CD4-positive, alpha-beta memory T cell (primary cell): ENCODE data around the gene SNAPC3. TPM values are rescaled to one million over a fixed set of nuclear protein-coding genes. Genes with fewer than 3 reads are reported as not detected.
"Not testable (repeated sequence)": the region's sequence is repeated elsewhere in the genome, so short reads cannot be mapped to it uniquely, and the experiment has no call there.

Source experiments
- CTCF ChIA-PET: fragments of 350-600 bp; sonication (Branson Sonifier 250); formaldehyde crosslinking; loops from one replicate; lab custom pipeline; 2021; ENCODE audit warnings: inconsistent platforms; ENCODE audit not compliant: partially characterized antibody; lab: Charles Lee
- POLR2A ChIA-PET: fragments of 350-600 bp; sonication (Branson Sonifier 250); formaldehyde crosslinking; loops from one replicate; lab custom pipeline; 2021; ENCODE audit not compliant: partially characterized antibody; lab: Charles Lee
- DNase-seq, 5 donors: peaks; one replicate each; pipeline versions ENCODE4 v3.0.0 to v3.0.0-alpha.2; 2020 to 2022; ENCODE audit warnings: mixed read lengths in 1 of 5
- H3K27ac ChIP-seq: one replicate; pipeline ENCODE4 v1.7.0; 2013; ENCODE audit warnings: low read depth, low read length
- H3K27me3 ChIP-seq: 2 replicates; pipeline ENCODE4 v1.7.0; 2013; ENCODE audit warnings: mild to moderate bottlenecking, low read length, moderate library complexity; ENCODE audit not compliant: insufficient read depth
- H3K36me3 ChIP-seq: 2 replicates; pipeline ENCODE4 v1.7.0; 2013; ENCODE audit warnings: mild to moderate bottlenecking, low read length, moderate library complexity; ENCODE audit not compliant: insufficient read depth
- H3K4me1 ChIP-seq: 2 replicates; pipeline ENCODE4 v1.7.0; 2013; ENCODE audit warnings: mild to moderate bottlenecking, low read length, moderate library complexity; ENCODE audit not compliant: insufficient read depth
- H3K4me3 ChIP-seq, 2 donors: one replicate each; pipeline ENCODE4 v1.7.0; 2013; ENCODE audit warnings: low read length in 2 of 2, mild to moderate bottlenecking in 1 of 2
- H3K9me3 ChIP-seq, 2 donors: one replicate each; pipeline ENCODE4 v1.7.0; 2013; ENCODE audit warnings: low read length in 2 of 2, control low read depth in 1 of 2; ENCODE audit not compliant: control insufficient read depth in 1 of 2
- H3K27ac Mint-ChIP-seq, 7 donors: one replicate each; pipeline ENCODE4 v1.8.0; 2020 to 2021; ENCODE audit warnings: mixed read lengths in 7 of 7, mild to moderate bottlenecking in 6 of 7, inconsistent platforms in 3 of 7, moderate library complexity in 3 of 7
- H3K27me3 Mint-ChIP-seq, 2 donors: one replicate each; pipeline ENCODE4 v1.8.0; 2020 to 2021; ENCODE audit warnings: mixed read lengths in 2 of 2
- H3K36me3 Mint-ChIP-seq, 2 donors: one replicate each; pipeline ENCODE4 v1.8.0; 2020 to 2021; ENCODE audit warnings: mixed read lengths in 2 of 2, inconsistent platforms in 1 of 2, mild to moderate bottlenecking in 1 of 2
- H3K4me1 Mint-ChIP-seq, 4 donors: one replicate each; pipeline ENCODE4 v1.8.0; 2020 to 2021; ENCODE audit warnings: mixed read lengths in 4 of 4, mild to moderate bottlenecking in 1 of 4
- H3K4me3 Mint-ChIP-seq, 8 donors: one replicate each; pipeline ENCODE4 v1.8.0; 2020 to 2021; ENCODE audit warnings: mixed read lengths in 8 of 8, mild to moderate bottlenecking in 7 of 8, moderate library complexity in 6 of 8, inconsistent platforms in 3 of 8
- H3K9me3 Mint-ChIP-seq, 8 donors: one replicate each; pipeline ENCODE4 v1.8.0; 2020 to 2021; ENCODE audit warnings: mixed read lengths in 8 of 8, mild to moderate bottlenecking in 5 of 8, inconsistent platforms in 3 of 8, moderate library complexity in 1 of 8
- intact Hi-C: fragments of 100-400 bp; cut with micrococcal nuclease; formaldehyde crosslinking; loops from one replicate; pipeline ENCODE4 v1.15.1; 2023
- polyA plus RNA-seq, 2 donors: library from polyadenylated mRNA; unstranded; fragments of 300-500 nt; fragmentation: Illumina TruSeq; gene quantifications; one replicate each; pipeline ENCODE4 v1.2.3, GENCODE V29; 2021
- total RNA-seq, 2 experiments: library from RNA; stranded (reverse); gene quantifications; one replicate each; pipeline ENCODE4 v1.2.3, GENCODE V29; 2021

Gene SNAPC3
- total and polyA plus RNA-seq, 4 experiments from 2014 or later = 9.8 to 34.2 (median 23.8) TPM

DNA sequence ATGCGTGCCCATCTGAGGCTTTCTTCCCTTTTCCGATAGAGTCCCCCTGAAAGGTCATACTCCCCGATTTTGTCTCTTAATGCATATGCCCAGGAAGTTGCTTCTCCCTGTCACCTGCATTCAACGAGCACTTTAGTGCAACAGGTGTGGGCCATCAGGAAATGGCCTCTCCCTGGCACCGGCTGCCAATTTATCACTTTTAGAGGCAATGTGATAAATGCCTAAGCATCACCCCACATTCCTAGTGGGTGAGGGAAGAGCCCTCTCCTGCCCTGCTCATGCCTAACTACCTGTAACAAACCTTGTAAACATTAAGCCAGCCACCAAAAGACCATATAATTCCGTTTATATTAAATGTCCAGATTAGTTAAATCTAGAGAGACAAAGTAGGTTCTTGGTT is 1.1 kb upstream of the SNAPC3 start:
- no peak for DNase-seq
- Mint-ChIP-seq H3K27ac (peak overlapping the region in 6 of 7 donors; percentile 91 to 98 (median 94)), H3K27me3 (peaks cover 0 to 2% of the 10 kb centered on the region in 2 donors), H3K4me1 (peaks cover 21 to 40% (median 31%) of the 10 kb centered on the region in 4 donors), H3K36me3 (peaks cover 17 to 23% of the 10 kb centered on the region in 2 donors), H3K4me3 (peak overlapping the region in 7 of 8 donors; percentile 88 to 95 (median 93)), H3K9me3 (no peaks in the 10 kb centered on the region)
- ChIA-PET POLR2A (interaction anchor here (0.6 to 2.5 kb wide), 3 partner anchors 9 to 91 kb away, joined by 3 to 30 read pairs (median 3); partner anchors contain the start of gene PSIP1), CTCF (interaction anchor here (1.0 to 1.3 kb wide), 2 partner anchors 111 to 150 kb away, joined by 3 to 4 read pairs; no protein-coding TSS in a partner anchor)
- H3K9me3 ChIP-seq = no peaks in the 10 kb centered on the region
- no peaks in the 10 kb centered on the region for H3K27me3 ChIP-seq
- H3K4me1 ChIP-seq = peaks cover 38% of the 10 kb centered on the region
- intact Hi-C loops = loop anchor here (5.0 kb wide), 1 partner anchor 64 kb away; no protein-coding TSS in a partner anchor
- no peak overlapping the region for H3K27ac ChIP-seq
- peaks cover 3% of the 10 kb centered on the region for H3K36me3 ChIP-seq
- no peak overlapping the region for H3K4me3 ChIP-seq

DNA sequence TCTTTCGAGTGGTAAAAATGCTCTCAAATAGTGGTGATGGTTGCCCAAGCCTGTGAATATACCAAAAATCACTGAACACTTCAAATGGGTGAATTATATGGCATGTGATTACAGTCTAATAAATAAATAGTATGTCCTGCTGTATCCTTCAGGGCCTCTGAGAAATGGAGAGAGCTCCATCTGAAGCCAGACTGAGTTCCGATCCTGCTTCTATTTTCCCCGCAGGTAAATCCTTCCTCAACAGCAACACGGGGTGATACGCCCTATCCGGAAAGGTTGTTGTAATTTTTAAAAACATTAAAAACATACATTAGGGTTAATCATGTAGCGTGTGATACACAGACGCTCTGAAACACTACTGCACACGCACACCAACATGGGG is 695 bp upstream of the SNAPC3 start:
- Histone ChIP-seq H3K4me3 (peak overlapping the region; percentile 72 to 98), H3K27ac (peak overlapping the region; percentile 51), H3K27me3 (no peaks in the 10 kb centered on the region), H3K4me1 (peaks cover 41% of the 10 kb centered on the region), H3K9me3 (no peaks in the 10 kb centered on the region), H3K36me3 (peaks cover 3% of the 10 kb centered on the region)
- Mint-ChIP-seq H3K36me3 (peaks cover 17 to 26% of the 10 kb centered on the region in 2 donors), H3K27ac (peak overlapping the region; percentile 91 to 98 (median 95)), H3K27me3 (no peaks in the 10 kb centered on the region), H3K4me1 (peaks cover 21 to 43% (median 30%) of the 10 kb centered on the region in 4 donors), H3K4me3 (peak overlapping the region; percentile 88 to 95 (median 93)), H3K9me3 (no peaks in the 10 kb centered on the region)
- POLR2A ChIA-PET = interaction anchor here (0.6 to 2.5 kb wide), 6 partner anchors 9 to 124 kb away, joined by 3 to 30 read pairs (median 4); partner anchors contain the start of genes PSIP1 and TTC39B
- CTCF ChIA-PET = interaction anchor here (1.0 to 1.3 kb wide), 2 partner anchors 111 to 150 kb away, joined by 3 to 4 read pairs; no protein-coding TSS in a partner anchor
- intact Hi-C loops = loop anchor here (1.0 to 5.0 kb wide), 6 partner anchors 65 to 185 kb away; partner anchors contain the start of gene TTC39B
- DNase-seq = no peak

GRCh38 chr9:15423231-15423985 is 732 bp downstream of the SNAPC3 start:
- Mint-ChIP-seq H3K4me1 (peaks cover 24 to 48% (median 34%) of the 10 kb centered on the region in 4 donors), H3K27ac (peak overlapping the region; percentile 61 to 95 (median 94)), H3K9me3 (no peaks in the 10 kb centered on the region), H3K27me3 (no peaks in the 10 kb centered on the region), H3K4me3 (peak overlapping the region; percentile 88 to 95 (median 93)), H3K36me3 (peaks cover 18 to 28% of the 10 kb centered on the region in 2 donors)
- no peaks in the 10 kb centered on the region for H3K27me3 ChIP-seq
- peak overlapping the region; percentile 62 for H3K27ac ChIP-seq
- peaks cover 3% of the 10 kb centered on the region for H3K36me3 ChIP-seq
- peaks cover 48% of the 10 kb centered on the region for H3K4me1 ChIP-seq
- peak in 4 of 5 donors; percentile 13 to 39 (median 20) for DNase-seq
- H3K9me3 ChIP-seq = no peaks in the 10 kb centered on the region
- POLR2A ChIA-PET = interaction anchor here (0.7 to 2.5 kb wide), 10 partner anchors 9 to 151 kb away, joined by 3 to 30 read pairs (median 4); partner anchors contain the start of genes CCDC171, PSIP1 and TTC39B
- CTCF ChIA-PET = interaction anchor here (0.6 to 1.6 kb wide), 7 partner anchors 21 to 211 kb away, joined by 3 to 6 read pairs (median 4); no protein-coding TSS in a partner anchor
- intact Hi-C loops = loop anchor here (2.0 to 5.0 kb wide), 2 partner anchors 66 to 183 kb away; no protein-coding TSS in a partner anchor
- peak overlapping the region; percentile 72 to 98 for H3K4me3 ChIP-seq

- ChIA-PET CTCF (interaction anchor here (1.0 kb wide), 1 partner anchor 116 kb away, joined by 3 read pairs; no protein-coding TSS in a partner anchor), POLR2A (interaction anchor here (0.5 to 1.9 kb wide), 2 partner anchors 125 to 126 kb away, joined by 4 to 5 read pairs; no protein-coding TSS in a partner anchor)
- Mint-ChIP-seq H3K27ac (peak overlapping the region in 2 of 7 donors; percentile 25 to 35), H3K36me3 (peaks cover 27 to 42% of the 10 kb centered on the region in 2 donors), H3K4me3 (peak overlapping the region in 4 of 8 donors; percentile 0 to 68 (median 54)), H3K27me3 (no peaks in the 10 kb centered on the region), H3K4me1 (peaks cover 40 to 71% (median 52%) of the 10 kb centered on the region in 4 donors), H3K9me3 (no peaks in the 10 kb centered on the region)
- peaks cover 3% of the 10 kb centered on the region for H3K36me3 ChIP-seq
- H3K4me1 ChIP-seq = peaks cover 62% of the 10 kb centered on the region
- H3K27ac ChIP-seq = no peak overlapping the region
- H3K9me3 ChIP-seq = no peaks in the 10 kb centered on the region
- DNase-seq = no peak
- no peak overlapping the region for H3K4me3 ChIP-seq
- H3K27me3 ChIP-seq = no peaks in the 10 kb centered on the region
- intact Hi-C loops = no loop called here
Observed at GRCh38 chr9:15426019-15426418, 3.3 kb downstream of the SNAPC3 start.

DNA sequence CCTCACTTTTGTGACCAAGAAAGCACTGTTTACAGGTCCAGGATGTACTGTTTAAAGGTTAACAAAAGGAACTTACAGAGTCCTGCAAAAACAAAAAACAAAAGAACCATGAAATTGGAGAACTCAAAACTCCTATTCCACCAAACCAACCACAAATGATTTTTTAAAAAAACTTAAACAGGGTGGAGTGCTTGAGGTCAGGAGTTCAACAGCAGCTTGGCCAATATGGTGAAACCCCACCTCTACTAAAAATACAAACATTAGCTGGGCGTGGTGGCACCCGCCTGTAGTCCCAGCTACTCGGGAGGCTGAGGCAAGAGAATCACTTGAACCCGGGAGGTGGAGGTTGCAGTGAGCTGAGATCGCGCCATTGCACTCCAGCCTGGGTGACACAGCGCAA is 5.0 kb downstream of the SNAPC3 start:
- peaks cover 46 to 73% (median 60%) of the 10 kb centered on the region in 4 donors for H3K4me1 Mint-ChIP-seq
- peaks cover 27 to 44% of the 10 kb centered on the region in 2 donors for H3K36me3 Mint-ChIP-seq
- intact Hi-C loops, H3K27me3 ChIP-seq, H3K9me3 ChIP-seq, DNase-seq, H3K9me3 Mint-ChIP-seq, H3K27ac ChIP-seq, H3K4me3 ChIP-seq, H3K27me3 Mint-ChIP-seq, H3K36me3 ChIP-seq: not testable (repeated sequence)
- peak overlapping the region in 2 of 7 donors; percentile 29 to 50 for H3K27ac Mint-ChIP-seq
- ChIA-PET CTCF (interaction anchor here (1.5 kb wide), 1 partner anchor 10 kb away, joined by 5 read pairs; no protein-coding TSS in a partner anchor), POLR2A (interaction anchor here (1.9 kb wide), 1 partner anchor 128 kb away, joined by 5 read pairs; no protein-coding TSS in a partner anchor)
- H3K4me1 ChIP-seq = peaks cover 59% of the 10 kb centered on the region
- peak overlapping the region in 1 of 8 donors; percentile 16 for H3K4me3 Mint-ChIP-seq

DNA sequence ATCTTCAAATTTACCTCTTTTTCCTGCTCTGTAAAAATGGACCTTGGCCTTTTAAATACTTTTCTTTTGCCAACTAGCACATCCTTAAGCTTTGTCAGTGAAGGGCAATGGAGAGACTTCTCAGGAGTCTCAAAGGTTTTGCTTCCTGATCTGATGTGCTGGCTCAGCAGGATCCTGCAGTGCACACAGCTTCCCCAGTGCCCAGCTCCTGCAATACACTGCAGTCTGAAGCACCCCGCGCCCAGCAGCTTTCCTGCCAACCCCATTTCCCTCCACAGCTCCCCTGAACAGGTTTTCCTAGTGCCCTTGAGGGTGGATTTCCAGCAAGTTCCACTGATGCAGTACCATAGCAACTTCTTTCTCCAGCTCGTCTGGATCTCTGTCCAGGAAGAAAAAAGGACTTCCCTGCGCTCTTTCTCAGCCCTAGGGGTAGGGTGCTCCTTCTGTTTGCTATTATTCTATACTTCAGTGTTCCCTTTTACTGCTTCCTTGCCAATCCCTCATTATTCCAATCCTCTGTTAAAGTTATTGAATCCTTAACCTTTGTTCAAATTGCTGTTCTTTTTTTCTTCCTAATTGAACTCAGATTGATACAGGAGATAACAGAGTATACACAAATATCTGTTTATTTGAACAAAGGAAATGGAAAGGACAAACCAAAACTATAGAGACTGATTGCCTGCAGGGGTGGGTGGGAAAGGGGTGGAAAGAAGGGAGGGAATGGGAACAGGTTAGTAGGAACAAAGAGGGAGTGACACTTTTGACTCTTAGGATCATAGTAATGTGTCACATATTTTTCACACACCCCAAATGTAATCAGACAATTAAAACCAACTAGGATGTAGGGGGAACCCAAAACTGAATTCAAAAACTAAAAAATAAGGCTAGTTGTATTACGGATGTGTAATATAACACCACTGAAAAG is 8.5 kb downstream of the SNAPC3 start:
- intact Hi-C loops = no loop called here
- Mint-ChIP-seq H3K27me3 (no peaks in the 10 kb centered on the region), H3K36me3 (peaks cover 34 to 54% of the 10 kb centered on the region in 2 donors), H3K4me3 (peak overlapping the region in 2 of 8 donors; percentile 9 to 42), H3K4me1 (peaks cover 42 to 69% (median 53%) of the 10 kb centered on the region in 4 donors), H3K27ac (peak overlapping the region in 6 of 7 donors; percentile 14 to 83 (median 56)), H3K9me3 (no peaks in the 10 kb centered on the region)
- ChIA-PET CTCF (no interaction called here), POLR2A (interaction anchor here (1.1 to 1.5 kb wide), 3 partner anchors 9 to 80 kb away, joined by 3 to 9 read pairs (median 5); partner anchors contain the start of gene PSIP1)
- H3K4me1 ChIP-seq = peaks cover 31% of the 10 kb centered on the region
- H3K27ac ChIP-seq = no peak overlapping the region
- no peaks in the 10 kb centered on the region for H3K9me3 ChIP-seq
- H3K27me3 ChIP-seq = no peaks in the 10 kb centered on the region
- H3K36me3 ChIP-seq = peaks cover 18% of the 10 kb centered on the region
- H3K4me3 ChIP-seq = no peak overlapping the region
- DNase-seq = no peak
